ENCODE results near the gene ASCC1. TPM values are rescaled to one million over a fixed set of nuclear protein-coding genes. Genes with fewer than 3 reads are reported as not detected.

The ASCC1 gene
- total and polyA plus RNA-seq, 2 donors (not counting 1 experiment from before 2014, with no cell fraction given) = 40.2 to 42.1 TPM

DNA sequence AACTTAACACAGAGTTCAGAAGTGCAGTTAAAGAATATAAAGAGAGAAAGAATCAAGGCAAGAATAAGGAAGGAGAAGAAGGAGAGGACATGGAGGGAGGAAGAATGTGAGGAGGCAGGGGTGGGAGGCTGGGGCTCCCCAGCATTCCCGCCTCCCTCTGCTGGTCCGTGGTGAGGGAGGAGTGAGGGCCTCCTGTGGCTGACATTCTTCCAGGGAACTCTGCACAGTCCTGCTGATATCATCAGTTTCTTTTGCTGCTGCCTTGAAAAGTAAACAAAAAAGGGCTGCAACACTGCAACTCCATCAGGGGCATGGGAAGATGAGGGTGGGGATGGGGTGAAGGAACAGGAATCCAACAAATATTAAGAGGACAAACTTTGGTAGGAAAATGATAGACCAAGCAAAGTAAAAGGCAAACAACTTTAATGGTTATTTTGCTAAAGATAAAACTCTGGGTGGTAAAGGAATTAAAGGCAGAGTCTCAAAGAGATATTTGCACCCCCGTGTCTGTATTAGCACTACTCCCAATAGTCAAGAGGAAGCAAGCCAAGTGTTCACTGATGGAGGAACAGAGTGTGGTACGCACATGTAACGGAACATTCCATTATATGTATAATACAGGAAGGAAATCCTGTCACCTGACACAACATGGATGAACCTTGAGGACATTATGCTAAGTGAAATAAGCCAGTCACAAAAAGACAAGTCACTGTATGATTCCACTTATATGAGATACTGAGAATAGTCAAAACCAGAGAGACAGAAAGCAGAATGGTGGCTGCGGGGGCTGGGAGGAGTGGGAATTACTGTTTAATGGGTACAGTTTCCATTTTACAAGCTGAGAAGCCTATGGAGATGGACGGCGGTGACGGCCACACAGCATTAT lies 119.7 kb downstream of the ASCC1 start:
- no peak overlapping the region for H2AFZ ChIP-seq (ENCODE audit: low read length)
- H3K9me3 ChIP-seq (ENCODE audit: control insufficient read depth, insufficient read depth, low read depth, low read length) = no peaks in the 10 kb centered on the region
- H3K4me2 ChIP-seq (ENCODE audit: extremely low read depth, insufficient read depth, low read length) = no peak overlapping the region
- H3K9ac ChIP-seq (ENCODE audit: insufficient read depth, low read length) = no peak overlapping the region
- no peak overlapping the region for H3K27ac ChIP-seq (ENCODE audit: insufficient read depth, low read length)
- peak; percentile 56 to 86 for DNase-seq (ENCODE audit: low read depth in 2 of 2)
- H3K4me1 ChIP-seq (ENCODE audit: control insufficient read depth, extremely low read depth, insufficient read depth, low read length) = peaks cover 10% of the 10 kb centered on the region
- no peaks in the 10 kb centered on the region for H4K20me1 ChIP-seq (ENCODE audit: control insufficient read depth, extremely low read depth, insufficient read depth, low read length)
- TF ChIP-seq CTCF (conservative IDR thresholded peaks at IDR 0.05 in 1 of 2, IDR thresholded peaks at IDR 0.05 in 1 of 2; ENCODE audit: low read depth in 1 of 2, low read length in 2 of 2) (peak in 1 of 2 donors; percentile 15), EZH2 (IDR thresholded peaks at IDR 0.05; ENCODE audit: low read length, missing control alignments) (no peak)
- H3K27me3 ChIP-seq (ENCODE audit: control insufficient read depth, insufficient read depth, low read length) = no peaks in the 10 kb centered on the region
- peaks cover 1% of the 10 kb centered on the region for H3K36me3 ChIP-seq (ENCODE audit: control insufficient read depth, insufficient read depth, low read length)
- no peak overlapping the region for H3K4me3 ChIP-seq (replicated peaks in 1 of 4; ENCODE audit: control extremely low read depth in 1 of 4, insufficient read depth in 1 of 4, low read depth in 3 of 4, low read length in 4 of 4)
- no peaks in the 10 kb centered on the region for H3K79me2 ChIP-seq (ENCODE audit: control insufficient read depth, insufficient read depth, low read length)

GRCh38 chr10:72095195-72095594 lies 120.9 kb downstream of the ASCC1 start:
- no peak overlapping the region for H3K9ac ChIP-seq (ENCODE audit: insufficient read depth, low read length)
- H3K4me2 ChIP-seq (ENCODE audit: extremely low read depth, insufficient read depth, low read length) = no peak overlapping the region
- no peaks in the 10 kb centered on the region for H3K79me2 ChIP-seq (ENCODE audit: control insufficient read depth, insufficient read depth, low read length)
- no peaks in the 10 kb centered on the region for H3K9me3 ChIP-seq (ENCODE audit: control insufficient read depth, insufficient read depth, low read depth, low read length)
- peaks cover 10% of the 10 kb centered on the region for H3K4me1 ChIP-seq (ENCODE audit: control insufficient read depth, extremely low read depth, insufficient read depth, low read length)
- H4K20me1 ChIP-seq (ENCODE audit: control insufficient read depth, extremely low read depth, insufficient read depth, low read length) = no peaks in the 10 kb centered on the region
- H3K36me3 ChIP-seq (ENCODE audit: control insufficient read depth, insufficient read depth, low read length) = no peaks in the 10 kb centered on the region
- no peak overlapping the region for H3K4me3 ChIP-seq (replicated peaks in 1 of 4; ENCODE audit: control extremely low read depth in 1 of 4, insufficient read depth in 1 of 4, low read depth in 3 of 4, low read length in 4 of 4)
- no peak overlapping the region for H3K27ac ChIP-seq (ENCODE audit: insufficient read depth, low read length)
- H3K27me3 ChIP-seq (ENCODE audit: control insufficient read depth, insufficient read depth, low read length) = no peaks in the 10 kb centered on the region
- DNase-seq (ENCODE audit: low read depth in 2 of 2) = no peak
- TF ChIP-seq CTCF (conservative IDR thresholded peaks at IDR 0.05 in 1 of 2, IDR thresholded peaks at IDR 0.05 in 1 of 2; ENCODE audit: low read depth in 1 of 2, low read length in 2 of 2) (no peak), EZH2 (IDR thresholded peaks at IDR 0.05; ENCODE audit: low read length, missing control alignments) (no peak)
- no peak overlapping the region for H2AFZ ChIP-seq (ENCODE audit: low read length)

DNA sequence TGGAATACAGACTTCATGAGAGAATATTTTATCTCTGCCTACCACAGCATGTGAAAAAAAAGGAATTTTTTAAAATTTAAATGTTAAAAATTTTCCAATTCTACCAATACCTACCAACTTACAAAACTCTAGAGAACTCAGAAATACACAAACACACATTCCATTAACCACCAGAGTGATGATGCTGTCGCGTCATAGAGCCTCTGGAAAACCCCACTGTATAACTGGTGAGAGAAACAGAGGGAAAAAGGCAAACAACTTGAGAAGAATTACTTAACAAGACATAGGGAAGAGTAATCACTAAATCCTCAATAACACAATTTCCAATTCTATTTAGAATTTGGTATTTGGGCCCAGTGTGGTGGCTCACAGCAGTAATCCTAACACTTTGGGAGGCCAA lies 121.5 kb downstream of the ASCC1 start:
- Histone ChIP-seq H3K36me3 (ENCODE audit: control insufficient read depth, insufficient read depth, low read length) (no peaks in the 10 kb centered on the region), H3K4me2 (ENCODE audit: extremely low read depth, insufficient read depth, low read length) (no peak overlapping the region), H3K79me2 (ENCODE audit: control insufficient read depth, insufficient read depth, low read length) (no peaks in the 10 kb centered on the region), H4K20me1 (ENCODE audit: control insufficient read depth, extremely low read depth, insufficient read depth, low read length) (no peaks in the 10 kb centered on the region), H2AFZ (ENCODE audit: low read length) (no peak overlapping the region), H3K9ac (ENCODE audit: insufficient read depth, low read length) (no peak overlapping the region), H3K27me3 (ENCODE audit: control insufficient read depth, insufficient read depth, low read length) (no peaks in the 10 kb centered on the region), H3K9me3 (ENCODE audit: control insufficient read depth, insufficient read depth, low read depth, low read length) (no peaks in the 10 kb centered on the region), H3K27ac (ENCODE audit: insufficient read depth, low read length) (no peak overlapping the region), H3K4me1 (ENCODE audit: control insufficient read depth, extremely low read depth, insufficient read depth, low read length) (peaks cover 10% of the 10 kb centered on the region), H3K4me3 (replicated peaks in 1 of 4; ENCODE audit: control extremely low read depth in 1 of 4, insufficient read depth in 1 of 4, low read depth in 3 of 4, low read length in 4 of 4) (no peak overlapping the region)
- TF ChIP-seq EZH2 (IDR thresholded peaks at IDR 0.05; ENCODE audit: low read length, missing control alignments) (no peak), CTCF (conservative IDR thresholded peaks at IDR 0.05 in 1 of 2, IDR thresholded peaks at IDR 0.05 in 1 of 2; ENCODE audit: low read depth in 1 of 2, low read length in 2 of 2) (no peak)
- no peak for DNase-seq (ENCODE audit: low read depth in 2 of 2)
